SK-N-SH treated with all-trans-retinoic acid at 6 μM for 48 hours (cell line): ENCODE results near the gene SERPINA12.

Experiments
- ARNTL ChIP-seq: fragments of 450-650 bp; formaldehyde crosslinking; IDR thresholded peaks from 2 replicates; pipeline ENCODE4 v1.5.0; 2020; ENCODE audit warnings: low read depth, mild to moderate bottlenecking, moderate library complexity, borderline replicate concordance
- BACH2 ChIP-seq: fragments of 250-450 bp; sonication (Bioruptor Pico); IDR thresholded peaks from 2 replicates; pipeline ENCODE4 v1.9.0; 2021; ENCODE audit warnings: mild to moderate bottlenecking, borderline replicate concordance
- CREB5 ChIP-seq: fragments of 250-450 bp; sonication (Bioruptor Pico); IDR thresholded peaks from 2 replicates; pipeline ENCODE4 v1.5.1; 2020; ENCODE audit warnings: low read depth, mild to moderate bottlenecking, moderate library complexity
- ISL1 ChIP-seq: fragments of 250-450 bp; sonication (Bioruptor Pico); IDR thresholded peaks from 2 replicates; pipeline ENCODE4 v2.1.2; 2022; ENCODE audit warnings: mild to moderate bottlenecking, moderate library complexity
- OSR1 ChIP-seq: fragments of 250-450 bp; sonication (Bioruptor Pico); IDR thresholded peaks from 2 replicates; pipeline ENCODE4 v1.8.0; 2022; ENCODE audit warnings: moderate library complexity, mild to moderate bottlenecking, inconsistent platforms
- RARB ChIP-seq: fragments of 250-450 bp; sonication (Bioruptor Pico); IDR thresholded peaks from 2 replicates; pipeline ENCODE4 v1.8.0; 2021; ENCODE audit warnings: mild to moderate bottlenecking, moderate library complexity
- TSHZ2 ChIP-seq: fragments of 250-450 bp; sonication (Bioruptor Pico); IDR thresholded peaks from 2 replicates; pipeline ENCODE4 v1.5.0; 2020; ENCODE audit warnings: mild to moderate bottlenecking, moderate library complexity
- ZC3H10 ChIP-seq: fragments of 250-450 bp; sonication (Bioruptor Pico); IDR thresholded peaks from 2 replicates; pipeline ENCODE4 v1.5.1; 2021; ENCODE audit warnings: mild to moderate bottlenecking, moderate library complexity
- ZFP30 ChIP-seq: fragments of 450-650 bp; formaldehyde crosslinking; IDR thresholded peaks from 2 replicates; pipeline ENCODE4 v1.5.0; 2022; ENCODE audit warnings: mild to moderate bottlenecking, moderate library complexity
- ZNF565 ChIP-seq: fragments of 450-650 bp; formaldehyde crosslinking; conservative IDR thresholded peaks from 2 replicates; pipeline ENCODE4 v1.5.0; 2020; ENCODE audit warnings: low read depth, mild to moderate bottlenecking, moderate library complexity
- ZNF70 ChIP-seq: fragments of 450-650 bp; formaldehyde crosslinking; IDR thresholded peaks from 2 replicates; pipeline ENCODE4 v1.5.0; 2020; ENCODE audit warnings: mild to moderate bottlenecking, moderate library complexity
- TF ChIP-seq, protein P1 (sequence below): fragments of 250-450 bp; sonication (Bioruptor Pico); IDR thresholded peaks from 2 replicates; pipeline ENCODE4 v1.5.1; 2021; ENCODE audit warnings: mild to moderate bottlenecking, moderate library complexity

DNA sequence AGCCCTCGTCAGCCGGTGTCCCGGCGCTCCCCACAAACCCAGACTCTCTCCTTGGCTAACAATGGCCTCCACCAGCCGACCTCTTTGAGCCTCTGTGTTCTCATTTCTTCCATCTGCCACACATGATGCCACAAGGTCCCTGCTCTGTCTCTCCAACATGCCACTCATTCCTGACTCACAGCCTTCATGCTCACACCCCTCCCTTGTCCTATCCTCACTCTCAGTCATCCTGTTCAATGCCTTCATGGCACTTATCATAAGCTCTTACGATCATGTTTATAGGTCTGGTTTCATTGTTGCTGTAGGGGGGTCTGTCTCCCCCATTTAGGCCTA is 47.1 kb downstream of the SERPINA12 start:
- no peak for TF ChIP-seq ISL1 (CRISPR knock-in tag)
- TF ChIP-seq, protein P1, sequence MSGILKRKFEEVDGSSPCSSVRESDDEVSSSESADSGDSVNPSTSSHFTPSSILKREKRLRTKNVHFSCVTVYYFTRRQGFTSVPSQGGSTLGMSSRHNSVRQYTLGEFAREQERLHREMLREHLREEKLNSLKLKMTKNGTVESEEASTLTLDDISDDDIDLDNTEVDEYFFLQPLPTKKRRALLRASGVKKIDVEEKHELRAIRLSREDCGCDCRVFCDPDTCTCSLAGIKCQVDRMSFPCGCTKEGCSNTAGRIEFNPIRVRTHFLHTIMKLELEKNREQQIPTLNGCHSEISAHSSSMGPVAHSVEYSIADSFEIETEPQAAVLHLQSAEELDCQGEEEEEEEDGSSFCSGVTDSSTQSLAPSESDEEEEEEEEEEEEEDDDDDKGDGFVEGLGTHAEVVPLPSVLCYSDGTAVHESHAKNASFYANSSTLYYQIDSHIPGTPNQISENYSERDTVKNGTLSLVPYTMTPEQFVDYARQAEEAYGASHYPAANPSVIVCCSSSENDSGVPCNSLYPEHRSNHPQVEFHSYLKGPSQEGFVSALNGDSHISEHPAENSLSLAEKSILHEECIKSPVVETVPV (CRISPR knock-in tag): no peak
- TF ChIP-seq BACH2: no peak
- TF ChIP-seq CREB5: no peak
- no peak for TF ChIP-seq ARNTL (CRISPR knock-in tag)
- no peak for TF ChIP-seq OSR1 (CRISPR knock-in tag)
- no peak for TF ChIP-seq ZC3H10
- TF ChIP-seq ZFP30 (CRISPR knock-in tag): no peak
- TF ChIP-seq TSHZ2 (CRISPR knock-in tag): no peak
- no peak for TF ChIP-seq ZNF565 (CRISPR knock-in tag)
- TF ChIP-seq ZNF70 (CRISPR knock-in tag): no peak
- no peak for TF ChIP-seq RARB (CRISPR knock-in tag)
